Measurements from ENCODE around the gene CTBP1. TPM values are rescaled to one million over a fixed set of nuclear protein-coding genes. Genes with fewer than 3 reads are reported as not detected.
A peak's percentile ranks its signal among the peaks of the same experiment; 100 is the strongest.

Gene CTBP1
- total RNA-seq, 1 experiment from 2014 or later = 631 TPM

- DNase-seq (ENCODE audit: low spot score) = no peak
These were observed 36.9 kb downstream of the CTBP1 start for GRCh38 chr4:1211891-1212545.

- no peak for DNase-seq (ENCODE audit: low spot score)
These were observed 37.6 kb downstream of the CTBP1 start for GRCh38 chr4:1211371-1211770.

DNA sequence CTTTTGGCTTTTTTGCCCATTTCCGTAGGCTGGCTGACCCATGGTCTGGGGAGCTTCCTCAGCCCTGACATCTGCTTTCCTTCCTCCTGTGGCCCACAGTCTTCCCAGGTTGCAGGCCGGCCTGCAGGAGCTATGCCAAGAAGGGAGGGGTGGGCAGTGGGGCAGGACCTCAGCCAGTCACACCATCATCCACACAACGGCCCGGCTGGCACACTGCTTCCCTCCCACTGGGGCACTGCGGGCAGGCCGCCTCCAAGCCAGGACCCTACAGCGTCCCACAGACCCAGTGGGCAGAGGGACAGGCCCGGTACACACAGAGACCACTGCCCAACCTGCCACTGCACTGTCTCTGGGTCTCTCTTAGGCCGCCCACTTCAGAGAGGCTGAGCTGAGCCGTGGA, 38.0 kb downstream of the CTBP1 start:
- no peak for DNase-seq (ENCODE audit: low spot score)

DNA sequence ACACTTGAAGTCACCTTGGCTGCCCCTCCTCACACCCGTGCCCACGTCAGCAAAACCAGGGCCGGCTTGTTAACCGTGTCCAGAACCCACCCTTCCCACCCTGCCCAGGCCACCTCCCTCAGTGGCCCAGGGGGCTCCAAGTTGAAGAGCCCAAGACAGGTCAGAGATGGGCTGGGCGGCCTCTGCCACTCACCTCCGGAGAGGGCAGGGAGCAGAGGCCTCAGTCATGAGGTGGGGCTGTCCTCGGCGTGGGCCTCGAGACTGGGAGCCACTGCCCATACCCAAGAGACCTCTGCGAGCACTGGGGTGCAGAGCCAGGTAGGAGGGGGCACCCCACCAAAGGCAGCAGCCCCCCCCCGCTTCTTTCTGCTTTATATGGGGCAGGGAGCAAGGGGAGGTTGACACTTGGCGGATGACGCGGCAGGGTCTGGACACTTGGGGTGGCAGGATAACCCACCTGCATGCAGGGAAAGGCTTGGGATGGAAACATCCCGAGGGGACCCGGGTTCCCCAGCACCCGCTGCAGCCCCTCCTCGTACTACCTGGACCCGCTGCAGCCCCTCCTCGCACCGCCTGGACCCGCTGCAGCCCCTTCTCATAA, 38.6 kb downstream of the CTBP1 start:
- no peak for DNase-seq (ENCODE audit: low spot score)

GRCh38 chr4:1209821-1210220, 39.1 kb downstream of the CTBP1 start:
- DNase-seq (ENCODE audit: low spot score) = no peak

- no peak for DNase-seq (ENCODE audit: low spot score)
These were observed 39.8 kb downstream of the CTBP1 start for GRCh38 chr4:1208970-1209704.

GRCh38 chr4:1208266-1208961, 40.5 kb downstream of the CTBP1 start:
- DNase-seq (ENCODE audit: low spot score) = no peak

- DNase-seq (ENCODE audit: low spot score) = no peak
These were observed 41.2 kb downstream of the CTBP1 start for GRCh38 chr4:1207603-1208265.

GRCh38 chr4:1207157-1207470, 41.8 kb downstream of the CTBP1 start:
- no peak for DNase-seq (ENCODE audit: low spot score)

DNA sequence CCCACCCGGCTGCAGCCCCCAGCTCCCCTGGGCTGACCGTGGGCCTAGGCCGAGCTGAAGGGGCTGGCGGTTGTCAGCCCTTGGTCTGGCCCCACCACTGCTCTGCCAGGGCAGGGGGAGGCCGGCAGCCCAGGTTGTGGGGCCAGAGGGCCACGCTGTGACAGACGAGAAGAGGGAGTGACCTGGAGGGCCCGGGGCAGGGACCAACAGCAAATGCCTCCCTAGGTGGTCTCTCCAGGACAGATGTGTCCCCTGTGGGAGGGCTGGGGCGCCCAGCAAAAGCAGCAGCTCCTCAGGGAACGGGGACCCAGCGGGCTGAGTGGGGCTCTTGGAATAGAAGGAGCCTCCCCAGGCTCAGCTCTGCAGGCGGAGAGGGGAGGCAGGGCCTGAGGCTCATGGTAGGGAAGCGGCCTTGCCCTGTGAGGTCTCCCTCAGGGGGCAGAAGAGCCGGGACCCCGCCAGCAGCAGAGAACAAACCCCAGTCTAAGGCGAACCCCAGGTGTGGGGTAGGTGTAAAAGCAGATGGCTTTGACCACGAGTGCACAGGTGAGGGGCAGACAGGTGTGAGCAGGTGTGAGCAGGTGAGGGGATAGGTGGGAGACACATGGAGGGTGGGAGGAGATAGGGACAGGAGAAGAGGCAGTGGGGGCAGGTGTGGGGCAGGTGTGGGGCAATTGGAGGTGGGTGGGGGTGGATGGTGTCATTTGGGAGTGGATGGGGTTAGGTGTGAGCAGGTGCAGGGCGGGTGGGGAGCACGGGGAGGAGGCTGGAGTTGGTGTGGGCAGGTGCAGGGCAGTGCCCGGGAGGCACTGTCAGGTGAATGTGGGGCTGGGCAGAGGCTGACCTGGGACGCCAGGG, 42.4 kb downstream of the CTBP1 start:
- DNase-seq (ENCODE audit: low spot score) = no peak

- no peak for DNase-seq (ENCODE audit: low spot score)
These were observed 43.2 kb downstream of the CTBP1 start for GRCh38 chr4:1205586-1206298.

DNA sequence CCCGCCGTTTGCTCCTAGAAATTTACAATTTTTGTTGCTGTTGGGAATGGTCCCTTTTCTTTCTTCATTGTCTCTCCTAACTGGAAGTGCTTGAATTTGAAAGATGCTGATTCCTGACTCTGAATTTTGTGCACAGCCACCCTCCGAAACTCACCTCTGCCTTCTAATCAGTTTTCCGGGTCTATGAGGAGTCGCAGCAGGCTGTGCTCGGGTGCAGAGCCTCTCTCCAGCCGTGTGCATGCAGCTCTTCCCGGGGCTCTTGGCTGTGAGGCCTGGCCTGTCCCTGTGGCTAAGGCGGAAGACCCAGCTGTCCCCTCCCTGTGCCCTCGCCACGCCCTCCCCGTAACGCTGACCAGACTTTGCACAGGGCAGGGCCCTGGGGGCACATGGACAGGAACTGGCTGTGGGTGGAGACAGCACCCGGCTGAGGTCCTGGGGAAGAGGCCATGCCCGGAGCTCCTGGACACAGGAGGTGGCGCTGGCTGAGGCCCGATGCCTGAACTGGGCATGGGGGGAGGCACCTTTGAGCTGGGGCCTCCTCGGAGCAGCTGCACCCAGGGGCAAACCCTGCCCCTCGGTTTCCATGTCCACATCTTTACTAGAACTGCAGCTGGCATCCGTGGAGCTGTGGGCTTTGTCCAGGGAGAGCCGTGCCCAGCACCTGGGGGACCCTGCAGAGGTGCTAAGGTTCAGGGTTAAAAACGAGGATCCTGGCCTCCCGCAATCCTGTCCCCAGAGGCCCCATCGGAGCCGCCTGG, 43.9 kb downstream of the CTBP1 start:
- DNase-seq (ENCODE audit: low spot score) = peak; percentile 66

DNA sequence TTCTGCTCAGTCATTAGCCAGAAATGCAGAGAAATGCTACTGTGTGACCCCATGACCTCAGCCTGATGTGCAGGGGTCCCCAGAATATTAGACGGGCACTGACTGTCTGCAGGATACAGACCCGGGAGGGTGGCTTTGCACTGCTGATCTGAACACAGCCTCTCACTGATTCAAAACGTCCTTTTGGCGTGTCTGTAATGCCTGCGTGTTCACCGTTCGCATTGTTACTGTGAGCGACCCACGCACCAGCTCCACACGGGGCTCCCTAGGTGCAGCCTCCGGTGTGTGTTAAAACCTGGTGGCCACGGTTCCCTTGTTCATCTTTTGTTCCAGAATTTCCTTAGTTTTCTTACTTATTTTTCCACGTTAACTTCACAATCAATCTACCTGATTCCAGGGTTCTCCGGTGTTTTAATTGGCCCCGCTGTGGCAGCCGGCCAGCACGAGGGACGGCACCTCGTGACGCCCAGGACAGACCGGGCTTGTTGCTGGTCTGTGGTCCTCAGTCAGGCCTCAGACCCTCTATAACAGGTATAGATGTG, 44.6 kb downstream of the CTBP1 start:
- DNase-seq (ENCODE audit: low spot score) = no peak

DNA sequence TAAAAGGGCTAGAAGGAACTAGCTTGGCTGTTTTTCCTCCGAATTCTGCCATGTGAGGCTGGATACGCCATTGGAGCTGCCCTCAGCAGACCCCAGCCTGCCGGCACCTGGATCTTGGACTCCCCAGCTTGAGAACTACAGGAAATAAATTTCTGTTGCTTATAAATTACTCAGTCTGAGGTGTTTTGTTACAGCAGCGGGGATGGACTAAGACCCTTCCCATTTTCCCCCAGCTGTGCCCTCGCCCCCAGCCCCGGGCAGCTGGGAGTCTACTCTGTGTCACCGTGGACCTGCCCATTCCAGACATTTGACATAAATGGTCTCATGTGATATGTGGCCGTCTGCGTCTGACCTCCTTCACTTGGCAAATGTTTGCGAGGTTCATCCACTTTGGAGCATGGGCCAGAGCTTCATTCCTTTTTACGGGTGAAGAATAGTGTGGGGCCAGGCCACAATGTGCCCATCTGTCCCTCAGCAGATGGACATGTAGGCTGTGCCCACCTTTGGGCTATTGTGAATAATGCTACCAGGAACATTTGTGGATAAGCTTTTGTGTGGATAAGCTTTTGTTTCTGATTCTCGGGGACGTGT, 45.8 kb downstream of the CTBP1 start:
- DNase-seq (ENCODE audit: low spot score) = no peak

- no peak for DNase-seq (ENCODE audit: low spot score)
These were observed 46.4 kb downstream of the CTBP1 start for GRCh38 chr4:1202526-1203011.

DNA sequence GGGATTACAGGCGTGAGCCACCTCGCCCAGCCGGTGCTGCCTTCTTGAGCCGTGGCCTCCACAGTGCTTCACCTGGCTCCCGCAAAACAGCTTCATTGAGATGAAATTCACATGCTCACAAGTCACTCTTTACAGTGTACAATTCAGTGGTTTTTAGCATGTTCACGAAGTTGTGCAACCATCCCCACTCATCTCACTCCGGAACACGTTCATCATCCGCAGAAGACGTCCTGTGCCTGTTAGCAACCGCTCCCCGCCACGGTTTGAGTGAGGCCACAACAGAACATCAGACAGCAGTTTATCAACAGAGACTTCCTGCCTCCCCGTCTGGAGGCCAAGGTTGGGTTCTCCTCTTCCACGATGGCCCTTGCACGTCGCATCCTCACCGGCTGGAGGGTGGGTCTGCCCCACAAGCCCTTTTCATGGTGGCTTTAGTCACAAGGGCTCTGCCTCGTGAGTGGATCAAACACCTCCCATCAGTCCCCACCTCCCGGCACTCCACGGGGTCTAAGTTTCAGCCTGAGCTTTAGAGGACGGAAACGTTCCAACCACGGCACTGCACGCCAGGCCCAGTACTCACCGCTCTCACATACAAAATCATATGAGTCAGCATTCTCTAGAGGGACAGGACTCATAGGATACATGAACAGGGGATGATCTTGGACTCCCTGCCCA, 46.9 kb downstream of the CTBP1 start:
- no peak for DNase-seq (ENCODE audit: low spot score)

- no peak for DNase-seq (ENCODE audit: low spot score)
These were observed 48.4 kb downstream of the CTBP1 start for GRCh38 chr4:1200425-1201035.

All from HT-29 (cell line).